ENCODE results near the gene PIK3C2G. TPM values are rescaled to one million over a fixed set of nuclear protein-coding genes. Genes with fewer than 3 reads are reported as not detected.

Gene PIK3C2G
- polyA plus RNA-seq, 1 of the 3 experiments (the other 2 are of a cell fraction), result 0.02 TPM

GRCh38 chr12:18689771-18690170, 428.5 kb downstream of the PIK3C2G start:
- Histone ChIP-seq H3K27me3 (ENCODE audit: insufficient read depth) (no peaks in the 10 kb centered on the region), H3K27ac (ENCODE audit: low read depth in 2 of 2, low read length in 1 of 2) (no peak overlapping the region), H3K36me3 (replicated peaks in 1 of 2; ENCODE audit: control insufficient read depth in 1 of 2, insufficient read depth in 2 of 2, low read length in 1 of 2) (no peaks in the 10 kb centered on the region), H3K9ac (no peak overlapping the region), H3F3A (replicated peaks; ENCODE audit: insufficient read depth) (peaks cover 3% of the 10 kb centered on the region), H3K4me1 (ENCODE audit: control insufficient read depth in 1 of 2, insufficient read depth in 2 of 2, low read depth in 1 of 2, low read length in 1 of 2) (no peaks in the 10 kb centered on the region), H3K79me2 (ENCODE audit: insufficient read depth) (no peaks in the 10 kb centered on the region), H3K4me3 (ENCODE audit: low read depth in 2 of 2, low read length in 1 of 2) (no peak overlapping the region), H2AFZ (ENCODE audit: low read depth) (no peak overlapping the region), H3K4me2 (no peak overlapping the region), H3K9me2 (no peaks in the 10 kb centered on the region), H3K9me3 (no peaks in the 10 kb centered on the region), H4K20me1 (ENCODE audit: insufficient read depth) (no peaks in the 10 kb centered on the region)
- TF ChIP-seq GATA2 (CRISPR knock-in tag; IDR thresholded peaks at IDR 0.05), result no peak
- no peak for TF ChIP-seq SMC3 (IDR thresholded peaks at IDR 0.05; ENCODE audit: low read depth, low read length)
- no peak for TF ChIP-seq FOXM1 (IDR thresholded peaks at IDR 0.05; ENCODE audit: low read depth)
- TF ChIP-seq FOSL2 (IDR thresholded peaks at IDR 0.05; ENCODE audit: borderline replicate concordance, low read depth), result no peak
- no peak for TF ChIP-seq IRF3 (IDR thresholded peaks at IDR 0.05; ENCODE audit: low read depth, low read length)
- TF ChIP-seq, protein P1, sequence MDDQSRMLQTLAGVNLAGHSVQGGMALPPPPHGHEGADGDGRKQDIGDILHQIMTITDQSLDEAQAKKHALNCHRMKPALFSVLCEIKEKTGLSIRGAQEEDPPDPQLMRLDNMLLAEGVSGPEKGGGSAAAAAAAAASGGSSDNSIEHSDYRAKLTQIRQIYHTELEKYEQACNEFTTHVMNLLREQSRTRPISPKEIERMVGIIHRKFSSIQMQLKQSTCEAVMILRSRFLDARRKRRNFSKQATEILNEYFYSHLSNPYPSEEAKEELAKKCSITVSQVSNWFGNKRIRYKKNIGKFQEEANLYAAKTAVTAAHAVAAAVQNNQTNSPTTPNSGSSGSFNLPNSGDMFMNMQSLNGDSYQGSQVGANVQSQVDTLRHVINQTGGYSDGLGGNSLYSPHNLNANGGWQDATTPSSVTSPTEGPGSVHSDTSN (IDR thresholded peaks at IDR 0.05), result no peak
- TF ChIP-seq SIN3A (IDR thresholded peaks at IDR 0.05; ENCODE audit: borderline replicate concordance, low read depth, low read length), result no peak
- TF ChIP-seq, protein P2, sequence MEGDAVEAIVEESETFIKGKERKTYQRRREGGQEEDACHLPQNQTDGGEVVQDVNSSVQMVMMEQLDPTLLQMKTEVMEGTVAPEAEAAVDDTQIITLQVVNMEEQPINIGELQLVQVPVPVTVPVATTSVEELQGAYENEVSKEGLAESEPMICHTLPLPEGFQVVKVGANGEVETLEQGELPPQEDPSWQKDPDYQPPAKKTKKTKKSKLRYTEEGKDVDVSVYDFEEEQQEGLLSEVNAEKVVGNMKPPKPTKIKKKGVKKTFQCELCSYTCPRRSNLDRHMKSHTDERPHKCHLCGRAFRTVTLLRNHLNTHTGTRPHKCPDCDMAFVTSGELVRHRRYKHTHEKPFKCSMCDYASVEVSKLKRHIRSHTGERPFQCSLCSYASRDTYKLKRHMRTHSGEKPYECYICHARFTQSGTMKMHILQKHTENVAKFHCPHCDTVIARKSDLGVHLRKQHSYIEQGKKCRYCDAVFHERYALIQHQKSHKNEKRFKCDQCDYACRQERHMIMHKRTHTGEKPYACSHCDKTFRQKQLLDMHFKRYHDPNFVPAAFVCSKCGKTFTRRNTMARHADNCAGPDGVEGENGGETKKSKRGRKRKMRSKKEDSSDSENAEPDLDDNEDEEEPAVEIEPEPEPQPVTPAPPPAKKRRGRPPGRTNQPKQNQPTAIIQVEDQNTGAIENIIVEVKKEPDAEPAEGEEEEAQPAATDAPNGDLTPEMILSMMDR (IDR thresholded peaks at IDR 0.05), result no peak
- TF ChIP-seq MXI1 (IDR thresholded peaks at IDR 0.05; ENCODE audit: low read depth, low read length), result no peak
- TF ChIP-seq ELF1 (IDR thresholded peaks at IDR 0.05), result no peak
- TF ChIP-seq MEF2A (IDR thresholded peaks at IDR 0.05; ENCODE audit: borderline replicate concordance, low read depth), result no peak
- TF ChIP-seq NFIC (IDR thresholded peaks at IDR 0.05; ENCODE audit: borderline replicate concordance), result no peak
- no peak for TF ChIP-seq RFX5 (IDR thresholded peaks at IDR 0.05; ENCODE audit: low read length)
- TF ChIP-seq, protein P3, sequence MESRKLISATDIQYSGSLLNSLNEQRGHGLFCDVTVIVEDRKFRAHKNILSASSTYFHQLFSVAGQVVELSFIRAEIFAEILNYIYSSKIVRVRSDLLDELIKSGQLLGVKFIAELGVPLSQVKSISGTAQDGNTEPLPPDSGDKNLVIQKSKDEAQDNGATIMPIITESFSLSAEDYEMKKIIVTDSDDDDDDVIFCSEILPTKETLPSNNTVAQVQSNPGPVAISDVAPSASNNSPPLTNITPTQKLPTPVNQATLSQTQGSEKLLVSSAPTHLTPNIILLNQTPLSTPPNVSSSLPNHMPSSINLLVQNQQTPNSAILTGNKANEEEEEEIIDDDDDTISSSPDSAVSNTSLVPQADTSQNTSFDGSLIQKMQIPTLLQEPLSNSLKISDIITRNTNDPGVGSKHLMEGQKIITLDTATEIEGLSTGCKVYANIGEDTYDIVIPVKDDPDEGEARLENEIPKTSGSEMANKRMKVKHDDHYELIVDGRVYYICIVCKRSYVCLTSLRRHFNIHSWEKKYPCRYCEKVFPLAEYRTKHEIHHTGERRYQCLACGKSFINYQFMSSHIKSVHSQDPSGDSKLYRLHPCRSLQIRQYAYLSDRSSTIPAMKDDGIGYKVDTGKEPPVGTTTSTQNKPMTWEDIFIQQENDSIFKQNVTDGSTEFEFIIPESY (IDR thresholded peaks at IDR 0.05; ENCODE audit: borderline replicate concordance, low read depth), result no peak
- TF ChIP-seq RCOR1 (IDR thresholded peaks at IDR 0.05; ENCODE audit: low read length), result no peak
- no peak for TF ChIP-seq TAF1 (IDR thresholded peaks at IDR 0.05; ENCODE audit: borderline replicate concordance, low read depth, low read length)
- no peak for TF ChIP-seq RAD21 (IDR thresholded peaks at IDR 0.05; ENCODE audit: low read length)
- no peak for TF ChIP-seq EZH2phosphoT487 (IDR thresholded peaks at IDR 0.05; ENCODE audit: borderline replicate concordance, low read depth)
- 48% methylated on average over 3 of the region's 3 CpGs for WGBS (ENCODE audit: low lambda C conversion rate)
- CTCF ChIA-PET, result no interaction called here
- POLR2A ChIA-PET, result no interaction called here
- no peak for DNase-seq

All from SK-N-SH (cell line).